GM12874 (cell line): ENCODE measurements around the gene TMPRSS13.

Experiments
- CTCF ChIP-seq: IDR thresholded peaks from 2 replicates; pipeline ENCODE4 v1.5.1; 2011; ENCODE audit warnings: low read depth, mild to moderate bottlenecking, control low read depth, low read length, moderate library complexity; ENCODE audit not compliant: insufficient read depth

Gene TMPRSS13

DNA sequence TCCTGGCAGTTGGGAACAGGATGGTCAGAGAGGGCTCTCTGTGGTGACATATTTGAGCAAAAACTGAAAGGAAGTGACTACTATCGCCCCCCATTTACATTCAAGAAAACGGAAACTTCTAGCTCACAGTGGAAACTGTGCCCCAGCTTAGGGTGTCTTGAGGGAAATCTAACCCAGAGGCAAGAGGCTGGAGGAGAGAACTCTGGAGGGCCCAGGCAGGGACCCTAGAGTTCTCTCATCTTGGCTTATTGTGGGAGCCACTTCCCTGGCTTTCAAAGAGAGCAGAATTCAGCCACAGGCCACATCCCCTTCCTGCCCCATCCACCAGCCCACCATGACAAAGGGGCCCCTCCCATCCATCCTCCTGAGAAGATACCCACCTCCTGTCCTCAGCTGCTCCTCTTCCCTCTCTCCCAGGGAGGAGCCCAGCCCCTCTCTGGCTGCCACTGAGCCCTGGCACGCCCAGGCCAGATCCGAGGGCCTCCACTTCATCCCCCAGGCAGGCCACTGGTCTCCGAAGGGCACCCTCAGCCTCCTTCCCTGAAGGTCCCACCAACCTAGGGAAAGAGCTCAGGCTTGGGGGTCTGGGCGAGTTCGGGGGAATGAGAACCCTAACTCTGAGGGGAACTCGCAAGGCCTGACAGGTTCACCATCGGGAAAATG is 1.6 kb upstream of the TMPRSS13 start:
- TF ChIP-seq CTCF: no peak

DNA sequence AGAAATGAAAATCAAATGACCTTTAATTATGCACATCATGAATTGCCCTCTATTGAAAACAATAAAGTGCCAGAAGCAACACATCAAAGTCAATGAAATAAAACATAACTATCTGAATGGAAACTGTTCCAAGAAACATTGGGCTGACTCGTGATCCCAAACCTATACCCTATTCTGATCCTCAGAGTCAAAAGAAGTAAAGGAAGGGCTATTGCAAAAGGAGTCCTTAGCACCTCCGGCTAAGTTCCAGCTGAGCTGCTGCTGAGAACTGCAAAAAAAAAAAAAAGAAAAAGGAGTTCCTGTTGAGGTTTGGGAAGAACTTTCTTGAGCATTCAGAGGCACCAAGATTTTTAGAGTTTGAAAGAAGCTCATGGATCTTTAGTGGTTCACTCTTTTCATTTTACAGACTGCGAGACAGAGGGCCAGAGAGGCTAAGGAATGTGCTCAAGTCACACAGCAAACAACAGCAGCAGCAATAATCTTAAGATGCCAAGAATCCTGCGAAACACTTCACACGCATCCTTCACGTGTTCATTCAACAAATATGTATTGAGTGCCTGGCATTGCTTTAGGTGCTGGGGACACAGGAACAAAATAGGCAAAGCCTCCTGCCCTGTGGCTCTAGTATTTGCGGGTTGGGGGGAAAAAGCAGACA is 841 bp upstream of the TMPRSS13 start:
- no peak for TF ChIP-seq CTCF

DNA sequence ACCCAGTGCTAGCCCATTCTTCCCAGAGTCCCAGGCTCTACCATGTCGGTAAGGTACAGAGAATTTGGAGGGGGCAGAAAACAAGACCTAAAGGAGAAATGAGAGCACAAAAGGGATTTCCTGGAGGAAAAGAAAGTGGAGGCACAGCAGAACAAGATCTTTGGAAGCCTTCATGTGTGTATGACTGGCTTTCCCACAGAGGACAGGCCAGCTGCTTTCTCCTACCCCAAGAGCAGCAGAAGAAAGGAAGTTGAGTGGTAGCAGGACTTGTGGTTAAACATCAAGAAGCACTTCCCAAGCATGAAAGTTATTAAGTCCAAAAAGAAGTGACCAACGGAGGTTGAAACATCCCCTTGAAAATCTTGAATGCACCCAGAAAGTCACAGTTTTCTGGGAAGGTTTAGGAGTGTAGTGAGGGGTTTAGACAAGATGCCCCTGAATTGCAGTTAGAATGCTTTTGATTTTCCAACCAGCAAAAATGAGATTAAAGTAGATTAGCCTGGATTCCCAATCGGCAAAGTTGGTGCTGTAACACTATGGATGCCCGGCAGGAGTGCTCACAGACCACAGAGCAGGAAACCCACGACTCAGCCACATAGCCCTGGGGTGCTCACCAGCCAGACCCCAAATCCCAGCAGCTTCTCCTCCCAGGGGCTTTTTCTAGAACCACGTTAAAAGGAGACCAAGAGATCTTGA is 608 bp downstream of the TMPRSS13 start:
- no peak for TF ChIP-seq CTCF

GRCh38 chr11:117927926-117928325 is 1.3 kb downstream of the TMPRSS13 start:
- TF ChIP-seq CTCF: no peak

DNA sequence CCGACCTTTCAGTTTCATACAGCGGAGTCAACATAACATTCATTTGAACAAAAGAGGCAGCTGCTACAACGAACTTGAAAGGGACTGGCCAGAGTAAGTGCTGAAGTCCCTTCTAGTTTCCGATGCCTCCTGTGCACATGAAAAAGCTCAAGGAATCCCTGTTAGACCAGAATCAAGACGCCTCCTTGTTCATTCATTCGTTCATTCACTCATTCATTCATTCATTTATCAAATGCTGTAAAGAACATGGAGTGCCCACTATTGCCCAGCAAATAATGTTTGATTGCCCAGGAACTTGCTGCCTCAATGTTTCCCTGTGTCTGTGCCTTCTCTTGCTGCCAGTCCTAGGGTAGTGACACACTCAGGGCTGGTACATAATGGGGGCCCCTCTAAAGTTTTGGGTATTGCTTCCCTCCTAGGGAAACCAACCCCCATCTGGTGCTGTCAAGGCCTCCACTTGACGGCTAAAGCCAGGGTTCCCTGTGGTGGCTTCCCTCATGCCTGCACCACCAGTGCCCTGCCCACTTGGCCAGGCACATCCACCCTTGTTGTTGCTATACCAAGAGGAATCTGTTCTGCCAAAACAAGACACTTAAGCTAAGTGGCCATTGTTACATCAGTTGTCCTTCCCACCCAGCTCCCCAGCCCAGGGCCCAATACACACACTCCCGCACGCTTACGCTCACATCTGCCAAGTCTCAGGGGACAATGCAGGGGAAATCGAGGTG is 3.8 kb downstream of the TMPRSS13 start:
- no peak for TF ChIP-seq CTCF

DNA sequence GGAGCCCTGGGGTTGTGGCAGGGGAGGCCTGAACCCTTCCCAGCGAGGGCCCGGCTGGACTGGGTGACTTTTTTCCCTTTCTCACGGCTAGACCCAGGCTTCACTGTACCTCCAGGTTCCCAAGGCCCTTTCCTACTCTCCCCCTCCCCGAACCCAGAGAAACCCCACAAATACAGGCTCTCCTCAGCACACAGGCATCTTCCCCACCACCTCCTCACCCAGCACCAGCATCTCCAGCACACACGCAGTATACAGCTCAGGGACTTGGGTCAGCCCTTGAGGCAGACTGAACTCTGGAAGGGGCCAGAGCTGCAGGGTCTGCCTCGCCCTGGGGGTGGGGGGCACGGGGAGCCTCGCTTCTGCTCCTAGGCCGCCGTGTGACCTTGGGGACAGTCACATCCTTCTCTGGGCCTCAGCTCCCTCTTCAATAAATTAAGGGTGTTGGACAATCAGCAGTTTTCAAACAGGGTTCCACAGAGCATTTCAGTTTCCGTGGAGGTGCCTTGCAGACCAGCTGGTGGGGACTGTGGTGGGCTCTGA is 4.5 kb downstream of the TMPRSS13 start:
- TF ChIP-seq CTCF: no peak

- no peak for TF ChIP-seq CTCF
These were observed 5.4 kb downstream of the TMPRSS13 start for GRCh38 chr11:117923773-117924172.
